Activated CD8-positive, alpha-beta memory T cell treated with anti-CD3 and anti-CD28 coated beads for 1 hour (primary cell): ENCODE results near the gene MORN5.

Experiments
- DNase-seq, 2 donors: peaks; one replicate each; pipeline ENCODE4 v3.0.0-alpha.2; 2020; ENCODE audit warnings: low read depth in 1 of 2; ENCODE audit errors: extremely low read depth in 1 of 2

Gene MORN5

GRCh38 chr9:122143296-122143695 lies 16.4 kb upstream of the MORN5 start:
- no peak for DNase-seq

DNA sequence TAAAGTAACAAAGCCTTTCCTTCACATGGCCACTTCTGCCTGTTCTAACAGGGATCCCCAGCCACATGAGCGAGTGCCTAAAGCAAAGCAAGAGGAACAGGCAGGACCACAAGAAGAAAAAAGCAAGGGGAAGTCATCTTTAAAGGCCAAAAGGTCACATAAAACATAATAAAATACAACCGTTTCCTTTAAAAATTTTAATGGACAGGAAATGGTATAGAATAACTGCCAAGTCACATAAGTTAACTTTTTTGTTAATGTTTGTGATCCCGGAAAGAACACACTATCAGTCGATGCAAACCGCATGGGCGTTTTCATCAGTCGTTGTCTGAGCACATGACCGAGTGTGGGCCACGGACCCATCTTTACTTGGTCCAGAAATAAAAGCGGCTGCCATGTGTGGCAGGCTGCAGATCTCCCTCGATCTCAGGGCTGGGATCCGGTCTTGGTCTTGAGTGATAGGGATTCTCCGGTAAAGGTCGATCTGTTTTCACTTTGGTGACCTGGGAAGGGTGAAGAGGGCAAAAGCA lies 15.8 kb upstream of the MORN5 start:
- no peak for DNase-seq

DNA sequence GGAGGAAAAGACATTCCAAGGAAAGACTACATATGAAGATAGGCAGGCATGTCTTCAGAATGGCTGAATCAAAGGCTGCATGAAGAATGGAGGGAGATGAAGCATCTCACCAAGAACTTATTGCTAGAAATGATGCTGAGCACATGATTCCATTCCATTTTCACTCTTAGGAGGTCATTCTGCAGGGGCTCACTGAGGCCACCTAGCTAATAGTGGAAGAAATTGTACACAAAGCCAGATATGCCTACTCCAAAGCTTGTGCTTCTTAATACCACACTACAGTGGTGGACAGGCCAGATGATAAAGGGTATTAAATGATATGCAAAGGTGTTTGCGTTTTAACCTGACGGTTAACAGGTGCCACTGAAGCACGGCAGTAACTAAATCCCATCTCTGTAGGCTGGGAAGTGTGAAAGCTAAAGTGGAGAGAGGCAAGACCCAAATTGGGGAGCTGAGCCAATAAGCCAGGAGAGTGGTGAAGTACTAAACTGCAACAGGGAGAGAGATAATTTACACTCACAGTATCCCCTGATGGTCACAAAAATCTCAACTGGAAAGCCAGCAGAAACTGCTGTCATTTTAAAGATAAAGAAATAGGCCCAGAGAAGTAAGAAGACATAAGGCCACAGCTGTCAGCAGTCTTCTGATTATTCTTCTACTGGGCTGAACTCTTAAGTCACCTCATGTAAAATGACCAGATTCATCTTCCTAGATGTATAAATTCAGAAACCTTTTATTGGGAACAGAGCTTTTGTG lies 14.7 kb upstream of the MORN5 start:
- DNase-seq = no peak

- DNase-seq = no peak
These were observed 14.2 kb upstream of the MORN5 start for GRCh38 chr9:122145592-122145863.

- DNase-seq = no peak
These were observed 8.4 kb upstream of the MORN5 start for GRCh38 chr9:122151267-122151828.

DNA sequence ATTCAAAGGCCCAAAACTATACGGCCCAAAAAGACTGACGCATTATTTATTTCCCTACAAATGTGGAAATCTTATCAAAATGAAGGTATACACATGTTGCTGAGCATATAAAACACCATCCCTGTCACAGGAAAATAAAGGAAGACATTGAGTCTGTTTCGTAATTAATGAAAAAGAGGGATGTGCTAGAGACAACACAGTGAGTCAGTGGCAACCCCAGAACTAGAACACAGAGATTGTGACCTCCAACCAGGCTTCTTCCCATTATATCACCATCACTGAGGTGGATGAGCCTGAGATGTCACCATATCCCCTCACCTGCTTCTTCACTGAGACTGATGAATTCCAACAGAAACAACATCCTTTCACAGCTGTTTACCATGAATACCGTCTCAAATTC lies 3.9 kb upstream of the MORN5 start:
- no peak for DNase-seq

- no peak for DNase-seq
These were observed 1.5 kb upstream of the MORN5 start for GRCh38 chr9:122158202-122158601.

DNA sequence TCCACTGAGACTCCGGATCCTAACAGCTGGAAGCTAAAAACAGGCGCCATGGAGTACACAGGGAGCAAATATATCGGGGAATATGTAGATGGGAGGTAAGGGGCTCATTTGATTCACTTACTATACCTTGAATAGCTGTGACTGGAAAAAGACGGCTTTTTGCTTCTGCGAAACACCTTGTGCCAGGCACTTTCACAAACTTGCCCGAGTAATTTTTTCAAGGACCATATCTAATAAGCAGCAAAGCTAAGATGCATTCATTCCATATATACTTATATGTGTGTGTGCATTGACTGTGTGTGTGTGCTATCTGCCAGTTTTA lies 178 bp downstream of the MORN5 start:
- no peak for DNase-seq

DNA sequence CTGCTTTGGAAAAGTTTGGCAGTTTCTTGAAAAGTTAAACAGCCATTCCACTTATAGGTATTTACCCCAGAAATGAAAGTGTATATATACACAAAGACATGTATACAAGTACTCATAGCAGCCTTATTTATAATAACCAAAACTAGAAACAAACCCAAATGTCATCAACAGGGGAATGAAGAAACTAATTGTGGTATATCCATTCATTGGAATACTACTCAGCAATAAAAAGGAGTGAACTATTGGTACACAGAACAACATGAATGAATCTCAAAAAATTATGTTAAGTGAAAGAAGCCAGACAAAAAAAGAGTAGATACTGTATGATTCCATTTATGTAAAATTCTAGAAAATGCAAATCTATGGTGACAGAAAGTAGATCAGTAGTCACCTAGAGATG lies 2.7 kb downstream of the MORN5 start:
- DNase-seq = no peak

DNA sequence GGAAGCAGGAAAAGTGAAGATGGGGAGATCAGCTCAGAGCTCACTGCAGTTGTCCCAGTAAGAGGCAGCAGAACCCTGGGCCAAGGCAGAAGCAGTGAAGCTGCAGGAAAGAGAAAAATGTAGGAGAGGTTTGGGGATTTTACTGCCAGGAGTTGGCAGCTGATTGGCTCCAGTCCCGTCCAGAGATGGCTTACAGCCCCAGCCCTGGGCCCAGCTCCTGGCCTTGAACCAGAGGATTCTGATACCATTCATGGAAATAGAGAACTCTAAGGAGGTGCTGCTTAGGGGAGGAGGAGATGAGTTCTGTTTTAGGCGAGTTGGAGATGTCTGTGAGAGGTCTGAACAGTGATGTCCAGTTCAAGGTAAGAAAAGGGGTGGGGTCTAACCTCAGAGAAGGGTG lies 4.6 kb downstream of the MORN5 start:
- DNase-seq = no peak

DNA sequence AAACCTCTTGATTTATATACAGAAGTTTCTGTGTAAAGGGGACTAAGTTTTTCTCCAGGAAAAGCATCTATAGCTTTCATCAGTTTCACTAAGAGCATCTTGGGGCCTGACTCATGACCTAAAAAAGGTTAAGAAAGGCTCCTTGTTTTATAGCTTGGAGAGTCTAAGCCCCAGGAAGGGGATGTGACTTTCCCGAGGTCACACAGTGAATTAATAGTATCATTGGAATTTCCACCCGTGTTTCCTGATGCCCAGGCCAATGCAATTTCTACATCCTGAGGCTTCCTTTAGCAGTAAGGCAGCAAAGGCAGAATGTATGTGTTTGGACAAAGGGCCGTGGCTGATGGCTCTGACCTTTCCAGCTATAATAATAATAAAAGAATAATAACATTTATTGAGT lies 8.6 kb downstream of the MORN5 start:
- DNase-seq = no peak

GRCh38 chr9:122172131-122172530 lies 12.4 kb downstream of the MORN5 start:
- DNase-seq = no peak

DNA sequence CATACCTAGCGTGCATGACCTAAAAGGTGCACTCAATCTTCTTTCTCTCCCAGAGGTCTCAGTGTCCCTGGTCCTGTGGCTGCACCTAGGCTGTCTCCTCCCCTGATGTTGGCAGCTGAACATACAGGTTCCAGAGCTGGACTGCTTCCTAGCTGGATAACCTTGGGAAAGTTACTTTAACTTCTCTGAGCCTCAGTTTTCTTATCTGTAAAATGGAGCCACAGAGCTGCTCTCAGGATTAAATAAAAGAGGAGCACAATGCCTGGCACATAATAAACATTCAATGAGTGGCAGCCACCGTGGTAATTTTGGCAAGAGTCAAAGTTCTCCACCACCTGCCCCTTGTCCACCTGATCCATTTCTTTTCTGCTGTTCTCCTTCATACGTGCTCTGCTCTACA lies 14.0 kb downstream of the MORN5 start:
- no peak for DNase-seq

GRCh38 chr9:122176916-122177315 lies 17.2 kb downstream of the MORN5 start:
- DNase-seq = no peak

DNA sequence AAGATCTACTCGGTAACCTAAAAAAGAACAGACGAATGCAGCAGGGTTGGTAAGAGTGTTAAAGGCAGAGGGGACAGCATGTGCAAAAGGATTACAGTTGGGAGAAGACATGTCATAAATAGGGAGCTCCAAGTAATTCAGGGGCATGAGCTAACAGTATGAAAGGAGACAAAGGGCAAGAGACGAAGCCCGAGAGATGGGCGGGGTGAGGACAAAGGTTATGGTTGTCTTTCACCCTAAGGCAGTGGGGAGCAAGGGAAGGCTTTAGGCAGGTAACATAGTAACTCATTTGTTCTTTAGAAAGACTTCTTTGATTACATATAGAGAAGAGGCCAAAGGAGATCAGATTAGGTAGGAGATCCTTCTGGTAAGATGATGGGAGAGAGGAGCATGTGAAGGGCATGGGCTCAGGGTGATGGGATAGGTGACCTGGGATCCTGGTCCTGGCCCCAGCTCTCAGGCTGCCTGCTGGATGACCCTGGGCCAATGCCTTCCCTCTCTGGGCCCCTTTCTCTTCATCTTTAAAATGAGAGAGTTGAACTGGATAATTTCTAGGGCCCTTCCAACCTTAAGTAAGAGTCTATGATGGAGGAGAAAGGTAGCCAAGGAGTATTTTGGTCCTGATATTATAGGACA lies 19.5 kb downstream of the MORN5 start:
- no peak for DNase-seq

GRCh38 chr9:122179690-122180074 lies 20.0 kb downstream of the MORN5 start:
- DNase-seq = no peak

DNA sequence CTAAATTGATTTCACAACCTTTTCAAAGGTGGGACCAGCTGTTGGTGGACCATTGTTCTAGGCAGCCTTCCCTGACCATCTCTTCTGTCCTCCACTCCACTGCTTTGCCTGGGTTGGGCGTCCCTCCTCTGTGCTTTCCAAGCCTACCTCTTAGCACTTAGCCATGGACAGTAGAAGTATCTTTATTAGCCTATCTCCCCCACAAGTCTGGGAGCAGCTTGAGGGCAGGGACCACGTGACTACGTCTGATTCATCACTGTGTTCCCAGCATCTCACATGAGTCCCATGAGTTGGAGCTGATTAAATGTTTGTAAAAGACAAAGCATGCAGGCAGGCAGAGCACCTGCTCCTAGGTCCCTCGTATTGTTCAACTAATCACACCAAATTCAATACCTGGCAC lies 20.9 kb downstream of the MORN5 start:
- no peak for DNase-seq

DNA sequence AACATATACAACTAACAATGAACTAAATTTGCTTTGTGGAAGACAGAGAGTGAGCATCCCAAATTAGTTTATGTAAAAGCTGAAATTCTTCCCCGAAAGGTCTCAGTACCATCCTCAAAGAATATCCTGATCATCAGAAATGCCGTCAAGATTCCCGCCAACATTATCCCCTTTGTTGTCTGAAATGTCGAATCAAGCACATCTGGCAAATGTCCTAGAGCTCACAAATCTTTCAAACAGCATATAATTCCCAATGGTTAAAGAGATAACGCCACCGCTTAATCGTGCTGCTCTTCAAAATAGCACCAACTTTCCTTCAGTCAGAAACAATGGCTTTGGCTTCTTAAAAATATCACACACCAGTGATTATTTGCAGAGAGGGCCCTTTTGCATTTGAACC lies 23.8 kb downstream of the MORN5 start:
- DNase-seq = no peak

GRCh38 chr9:122184551-122184950 lies 24.8 kb downstream of the MORN5 start:
- no peak for DNase-seq

DNA sequence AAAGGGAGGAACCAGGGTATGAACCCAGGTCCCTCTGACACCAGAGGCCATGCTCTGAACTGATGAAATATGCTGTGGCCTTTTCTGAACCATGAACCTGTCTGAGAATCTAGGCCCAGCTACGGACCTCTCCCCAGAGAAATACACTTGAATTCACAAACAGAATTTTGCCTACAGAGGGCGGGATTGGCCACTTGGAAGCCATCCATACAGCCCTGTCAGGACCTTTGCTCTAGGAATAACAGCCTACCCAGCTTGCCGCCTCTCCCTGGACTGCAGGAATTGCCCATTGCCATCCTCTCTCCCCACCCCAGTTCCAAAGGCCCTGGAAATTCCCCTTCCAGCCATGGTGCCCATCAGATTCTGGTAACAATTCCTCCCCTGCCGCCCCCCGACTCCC lies 26.6 kb downstream of the MORN5 start:
- DNase-seq = no peak

- no peak for DNase-seq
These were observed 27.2 kb downstream of the MORN5 start for GRCh38 chr9:122186777-122187470.

DNA sequence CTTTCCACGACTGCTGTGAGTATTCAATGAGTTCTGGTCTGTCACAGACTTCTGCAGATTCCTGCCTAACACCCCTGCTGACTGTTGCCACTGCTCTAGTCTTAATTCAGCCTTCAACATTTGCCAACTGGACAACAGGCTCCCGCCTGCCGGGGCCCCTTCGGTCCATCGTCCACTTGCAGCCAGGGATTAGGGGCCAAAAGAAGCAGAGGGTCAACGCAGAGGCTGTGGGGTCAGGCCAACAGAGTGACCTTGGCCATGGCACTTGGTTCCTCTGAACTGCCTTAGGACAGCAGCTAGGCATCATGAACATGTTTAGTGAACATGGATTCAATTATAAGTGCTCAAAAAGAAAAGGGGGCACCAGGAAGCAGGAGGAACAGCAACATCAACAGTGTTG lies 28.7 kb downstream of the MORN5 start:
- DNase-seq = no peak
